ENCODE results near the gene CTDSPL.
"Not testable (repeated sequence)": the region's sequence is repeated elsewhere in the genome, so short reads cannot be mapped to it uniquely, and the experiment has no call there.

The CTDSPL gene

DNA sequence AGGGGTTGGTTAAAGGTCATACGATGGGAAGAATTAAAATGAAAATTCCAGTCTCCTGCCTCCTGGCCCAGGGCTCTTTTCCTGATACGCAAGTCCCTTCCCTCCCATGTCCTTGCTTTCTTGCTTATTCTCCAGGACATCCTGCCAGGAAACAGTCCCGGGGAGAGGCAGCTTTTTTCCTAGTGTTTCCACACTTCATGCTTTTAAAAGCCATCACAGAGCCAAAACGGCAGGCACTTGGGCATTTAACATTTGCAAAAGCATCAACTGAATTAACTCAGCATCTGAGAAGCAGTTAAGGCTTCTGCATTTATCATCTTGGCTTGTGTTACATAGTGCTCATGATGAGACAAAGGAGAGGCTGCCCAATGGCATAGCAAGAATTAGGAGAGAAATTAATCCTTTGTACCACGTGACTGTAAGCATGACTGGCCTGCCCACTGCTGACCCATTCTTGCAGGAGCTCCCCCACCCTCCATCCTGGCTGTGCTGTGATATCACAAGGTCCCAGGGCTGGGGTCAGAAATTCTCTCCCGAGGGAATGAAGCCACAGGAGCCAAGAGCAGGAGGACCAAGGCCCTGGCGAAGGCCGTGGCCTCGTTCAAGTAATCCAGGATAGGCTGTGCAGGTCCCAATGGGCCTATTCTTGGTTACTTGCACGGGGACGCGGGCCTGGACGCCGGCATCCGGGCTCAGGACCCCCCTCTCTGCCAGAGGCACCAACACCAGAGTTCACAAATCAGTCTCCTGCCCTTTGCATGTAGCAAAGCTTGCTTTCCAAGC lies 107.3 kb downstream of the CTDSPL start:
- DNase-seq (ENCODE audit: low read depth): no peak

DNA sequence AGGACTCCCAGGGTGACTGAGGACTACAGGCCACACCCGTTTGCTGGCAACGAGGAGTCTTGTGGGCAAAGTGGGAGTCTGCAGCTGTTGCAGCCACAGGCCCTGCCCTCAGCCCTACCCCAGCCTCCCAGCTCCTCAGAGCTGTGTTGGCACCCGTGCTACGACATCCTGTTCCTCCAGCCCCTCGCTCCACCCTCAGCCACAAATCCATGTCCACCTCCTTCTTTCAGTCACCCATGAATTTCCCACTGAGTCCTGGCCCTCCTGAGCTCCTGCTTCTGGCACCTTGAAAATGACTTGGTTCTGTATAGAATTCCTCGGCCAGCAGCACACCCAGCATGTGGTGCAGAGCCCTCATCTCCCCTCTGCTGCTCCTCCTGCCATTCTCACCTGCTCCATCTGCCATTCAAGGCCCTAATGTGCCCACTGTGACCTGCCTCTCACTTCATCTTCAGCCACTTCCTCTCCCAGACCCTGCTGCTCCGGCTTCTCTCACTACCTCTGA lies 108.0 kb downstream of the CTDSPL start:
- no peak for DNase-seq (ENCODE audit: low read depth)

DNA sequence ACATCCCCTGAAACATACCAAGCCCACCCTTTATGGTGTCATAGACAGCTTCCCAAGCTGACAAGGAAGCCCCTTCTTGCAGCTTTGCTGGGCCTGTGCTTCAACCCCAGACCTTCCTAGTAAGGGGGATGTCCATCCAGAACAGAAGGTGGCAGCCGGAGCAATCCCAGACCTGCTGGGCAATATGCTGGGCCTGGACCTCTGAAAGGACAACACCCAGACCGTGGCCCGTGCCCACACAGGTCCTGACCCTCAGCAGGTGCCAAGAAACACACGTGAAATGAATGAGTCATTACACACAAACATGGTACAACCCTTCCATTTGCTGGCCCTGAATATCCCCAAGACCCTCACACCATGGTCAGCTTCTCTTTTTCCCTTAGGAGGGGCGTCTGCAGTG lies 109.1 kb downstream of the CTDSPL start:
- no peak for DNase-seq (ENCODE audit: low read depth)

DNA sequence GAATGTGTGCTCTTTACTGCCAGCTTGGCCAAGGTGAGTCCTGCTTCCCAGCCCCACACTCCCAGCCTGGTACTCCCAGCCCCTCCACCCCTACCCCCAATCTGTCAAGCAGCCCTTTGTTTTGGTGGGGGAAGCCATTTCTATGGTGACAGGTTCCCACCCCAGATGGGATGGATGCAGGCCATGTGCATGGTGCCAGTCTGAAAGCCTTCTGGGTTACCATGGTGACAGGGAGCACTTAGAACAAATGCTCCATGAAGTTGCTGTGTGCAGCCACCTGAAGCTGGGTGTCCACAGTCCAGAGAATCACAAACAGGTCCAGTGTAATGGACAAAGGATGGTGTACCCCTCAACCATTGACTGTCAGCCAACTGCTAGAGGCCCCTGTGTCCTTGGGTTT lies 109.8 kb downstream of the CTDSPL start:
- no peak for DNase-seq (ENCODE audit: low read depth)

DNA sequence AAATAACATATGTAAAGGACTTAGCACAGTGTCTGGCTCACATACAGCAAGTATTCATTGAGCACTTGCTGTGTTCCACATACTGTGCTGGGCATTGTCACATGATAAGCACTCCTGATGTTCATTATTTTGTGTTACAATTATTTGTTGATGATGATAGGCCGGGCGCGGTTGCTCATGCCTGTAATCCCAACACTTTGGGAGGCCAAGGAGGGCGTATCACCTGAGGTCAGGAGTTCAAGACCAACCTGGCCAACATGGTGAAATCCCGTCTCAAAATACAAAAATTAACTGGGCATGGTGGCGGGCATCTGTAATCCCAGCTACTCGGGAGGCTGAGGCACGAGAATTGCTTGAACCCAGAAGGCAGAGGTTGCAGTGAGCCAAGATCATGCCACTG lies 110.4 kb downstream of the CTDSPL start:
- not testable (repeated sequence) for DNase-seq (ENCODE audit: low read depth)

DNA sequence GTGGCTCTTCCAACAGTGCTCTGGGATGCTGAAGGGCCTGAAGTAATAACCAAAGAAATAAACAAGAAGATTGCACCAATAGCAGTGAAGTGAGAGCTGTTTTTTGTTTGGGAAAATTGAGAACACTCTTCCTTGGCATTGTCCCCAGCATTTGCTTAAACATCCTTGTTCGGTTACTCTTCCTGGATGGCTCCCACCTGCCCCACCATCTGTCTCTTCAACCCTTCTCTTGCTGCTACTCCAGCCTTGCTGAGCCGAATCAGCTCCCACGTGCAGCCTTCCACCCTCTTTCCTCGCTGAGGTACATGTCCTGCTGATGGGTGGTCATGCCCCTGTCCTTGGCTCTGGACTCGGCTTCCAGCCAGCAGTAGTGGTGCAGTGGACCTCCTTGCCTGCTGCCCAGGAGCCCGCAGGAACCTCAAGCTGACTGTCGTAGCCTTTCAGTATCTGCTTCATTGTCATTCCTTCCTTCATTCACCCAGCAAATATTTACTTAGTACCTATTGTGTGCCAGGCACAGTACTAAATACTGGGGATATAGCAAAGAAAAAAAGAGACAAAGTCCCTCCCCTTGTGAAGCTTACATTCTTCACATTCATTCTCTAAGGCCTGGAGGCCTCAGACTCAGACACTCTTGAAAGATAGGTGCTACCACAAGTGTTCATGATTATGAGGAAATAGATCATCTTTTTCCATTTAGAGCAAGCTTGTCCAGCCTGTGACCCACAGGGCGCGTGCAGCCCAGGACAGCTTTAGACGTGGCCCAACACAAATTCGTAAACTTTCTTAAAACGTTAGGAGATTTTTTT lies 111.8 kb downstream of the CTDSPL start:
- DNase-seq (ENCODE audit: low read depth): no peak

DNA sequence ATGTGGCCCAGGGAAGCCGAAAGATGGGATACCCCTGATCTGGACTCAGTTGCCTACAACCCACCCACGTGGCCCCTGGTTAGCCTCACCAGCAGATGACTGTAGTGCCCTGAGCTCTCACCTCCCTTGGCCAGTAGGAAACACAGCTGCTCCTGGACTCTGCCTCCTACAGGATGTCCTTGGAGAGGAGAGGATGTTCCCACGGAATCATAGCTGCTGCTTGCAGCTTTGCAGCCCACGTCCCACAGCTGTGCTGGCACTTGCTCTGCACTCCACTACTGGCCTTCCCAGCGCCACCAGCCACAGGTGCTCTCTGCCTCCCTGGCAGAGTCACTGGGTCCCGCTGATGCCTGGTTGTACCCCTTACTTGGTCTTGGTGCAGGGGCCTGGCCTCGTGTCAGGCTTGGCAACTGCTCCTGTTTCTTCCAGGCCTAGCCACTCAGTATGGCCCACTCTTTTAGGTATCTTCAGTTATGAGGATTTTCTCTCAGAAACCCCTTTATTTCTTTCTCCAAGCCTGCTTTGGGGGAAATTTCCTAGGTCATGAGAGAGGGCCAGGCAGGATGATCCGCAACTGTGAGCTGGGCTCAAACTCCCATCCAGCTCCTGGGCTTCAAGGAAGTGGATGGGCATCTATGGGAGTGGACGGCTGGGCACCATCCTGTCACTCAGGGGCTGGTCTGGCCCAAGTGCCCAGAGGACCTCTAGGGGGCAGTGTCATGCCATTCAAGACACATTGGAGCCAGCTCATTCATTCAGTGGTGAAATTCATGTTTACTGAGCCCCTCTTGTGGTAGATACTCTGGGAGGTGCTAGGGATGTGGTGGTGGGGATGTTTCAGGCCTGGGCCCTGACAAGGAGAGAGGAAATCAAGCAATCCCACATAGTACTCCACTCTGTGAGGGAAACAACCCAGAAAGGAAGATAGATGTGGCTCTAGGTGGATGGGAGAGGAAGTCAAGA lies 112.7 kb downstream of the CTDSPL start:
- DNase-seq (ENCODE audit: low read depth): peak; percentile 37

DNA sequence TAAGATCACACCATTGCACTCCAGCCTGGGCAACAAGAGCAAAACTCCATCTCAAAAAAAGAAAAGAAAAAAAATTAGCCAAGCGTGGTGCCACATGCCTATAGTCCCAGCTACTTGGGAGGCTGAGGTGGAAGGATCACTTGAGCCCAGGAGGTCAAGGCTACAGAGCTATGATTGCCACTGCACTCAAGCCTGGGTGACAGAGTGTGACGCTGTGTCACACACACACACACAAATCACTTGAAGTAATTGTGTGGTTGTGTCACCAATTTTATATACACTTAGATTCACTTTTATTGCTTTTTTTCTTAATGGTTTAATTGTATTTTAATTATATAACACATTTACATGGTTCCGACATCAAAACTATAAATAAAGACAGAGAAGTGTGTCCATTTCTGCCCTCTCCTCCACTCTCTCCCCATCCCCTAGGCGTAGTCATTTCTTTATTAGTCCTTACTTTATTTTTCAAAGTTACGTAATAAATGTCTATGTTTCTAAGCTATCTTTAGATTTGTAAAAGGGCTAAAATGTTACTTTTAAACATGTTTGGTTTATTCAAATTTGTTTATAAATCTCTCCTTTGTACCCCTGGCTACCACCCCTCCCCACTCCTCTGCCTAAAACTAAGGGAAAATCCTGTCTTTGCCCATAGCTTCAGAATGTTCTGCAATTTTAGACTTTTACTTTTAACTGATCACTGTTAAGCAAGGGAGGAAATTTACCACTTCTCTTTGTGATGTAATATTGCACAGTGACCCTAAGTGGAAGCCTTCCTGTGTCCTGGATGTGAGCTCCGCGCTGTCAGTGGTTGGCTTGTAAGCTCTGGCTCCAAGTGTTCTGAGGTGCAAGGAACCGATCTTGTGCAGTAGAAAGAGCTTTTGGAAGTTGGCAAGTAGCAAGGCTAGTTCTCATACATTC lies 118.1 kb downstream of the CTDSPL start:
- no peak for DNase-seq (ENCODE audit: low read depth)

DNA sequence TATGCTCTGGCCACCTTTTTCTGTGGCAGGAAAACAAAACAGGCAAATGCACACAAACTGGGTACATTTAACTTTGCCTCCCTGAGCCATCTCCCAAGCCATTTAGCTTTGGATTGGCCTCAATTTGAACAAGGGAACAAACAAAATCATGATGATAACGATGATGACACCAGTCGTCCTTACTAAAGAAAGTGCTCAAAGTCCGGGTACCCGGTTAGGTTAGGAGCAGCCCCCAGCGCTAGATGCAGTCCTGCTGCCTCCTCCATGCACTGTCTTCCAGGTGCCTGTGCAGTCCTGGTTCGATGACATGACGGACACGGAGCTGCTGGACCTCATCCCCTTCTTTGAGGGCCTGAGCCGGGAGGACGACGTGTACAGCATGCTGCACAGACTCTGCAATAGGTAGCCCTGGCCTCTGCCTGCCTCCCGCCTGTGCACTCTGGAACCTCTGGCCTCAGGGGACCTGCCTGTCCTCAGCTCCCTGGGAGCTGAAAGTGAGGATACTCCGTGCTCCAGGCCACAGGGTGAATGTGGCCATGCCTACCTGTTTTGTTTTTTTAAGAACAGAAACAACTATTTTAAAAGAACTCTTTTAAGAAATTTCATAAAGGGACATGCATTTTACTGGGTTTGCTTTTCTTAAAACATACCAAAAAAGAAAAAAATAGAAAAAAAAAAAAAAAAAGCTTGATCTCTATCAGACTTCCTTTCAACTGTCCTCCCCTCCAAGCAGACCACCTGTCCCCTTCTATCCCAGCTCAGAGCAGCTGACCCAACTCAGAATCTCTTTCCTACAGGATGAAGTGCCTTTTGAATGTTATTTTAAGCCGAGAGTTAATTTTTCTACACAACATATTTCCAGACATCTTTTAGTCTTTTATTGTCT lies 119.0 kb downstream of the CTDSPL start:
- DNase-seq (ENCODE audit: low read depth): no peak

DNA sequence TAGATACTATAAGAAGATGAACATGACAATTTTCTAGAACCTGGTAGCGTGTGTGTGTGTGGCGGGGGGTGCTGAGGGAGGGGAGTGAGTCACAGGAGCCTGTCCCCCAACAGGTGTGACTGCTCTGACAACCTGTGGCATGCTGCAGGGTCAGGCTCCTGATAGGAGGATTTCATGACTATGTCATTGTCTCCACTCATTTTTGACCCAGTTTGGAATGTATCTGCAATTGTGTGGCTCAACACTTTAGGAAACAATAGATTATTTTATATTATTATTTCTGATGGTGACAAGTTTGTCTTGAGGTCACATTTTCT lies 119.6 kb downstream of the CTDSPL start:
- no peak for DNase-seq (ENCODE audit: low read depth)

DNA sequence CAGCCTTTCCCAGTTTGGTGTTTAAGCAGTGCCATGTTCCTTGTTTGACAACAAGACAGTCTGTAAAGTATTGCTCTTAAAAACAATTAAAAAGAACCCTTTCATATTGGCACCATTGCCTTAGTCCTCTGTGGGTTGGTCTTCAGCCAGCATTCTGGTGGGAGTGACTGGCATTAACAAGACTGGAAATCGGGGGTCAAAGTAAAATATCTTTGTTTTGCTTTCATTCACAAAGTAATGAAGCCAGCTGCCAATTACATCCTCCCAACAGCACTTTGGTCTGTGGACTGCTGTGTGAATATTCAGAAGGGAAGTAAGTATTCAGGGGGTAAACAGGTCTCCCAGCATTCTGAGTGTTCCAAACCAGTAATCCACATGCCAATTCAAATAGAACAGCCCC lies 120.7 kb downstream of the CTDSPL start:
- no peak for DNase-seq (ENCODE audit: low read depth)

DNA sequence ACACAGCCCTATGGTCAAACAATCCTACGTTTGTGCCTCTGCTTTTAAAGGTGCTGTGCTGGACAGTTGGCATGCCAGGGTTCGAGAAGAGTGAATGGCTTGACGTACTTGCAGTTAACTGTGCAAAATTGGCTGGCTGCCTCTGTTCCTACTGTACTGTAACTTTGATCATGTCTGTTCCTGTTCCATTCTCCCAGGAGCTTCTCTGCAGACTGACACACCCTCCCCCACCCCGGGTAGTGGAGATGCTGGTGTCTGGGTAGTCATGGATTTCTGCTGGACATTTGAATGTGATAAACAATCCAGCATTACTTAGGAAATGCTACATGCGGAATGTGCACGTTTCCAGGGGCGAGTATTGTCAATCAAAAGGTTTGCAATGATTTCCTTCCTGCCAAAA lies 122.4 kb downstream of the CTDSPL start:
- no peak for DNase-seq (ENCODE audit: low read depth)

DNA sequence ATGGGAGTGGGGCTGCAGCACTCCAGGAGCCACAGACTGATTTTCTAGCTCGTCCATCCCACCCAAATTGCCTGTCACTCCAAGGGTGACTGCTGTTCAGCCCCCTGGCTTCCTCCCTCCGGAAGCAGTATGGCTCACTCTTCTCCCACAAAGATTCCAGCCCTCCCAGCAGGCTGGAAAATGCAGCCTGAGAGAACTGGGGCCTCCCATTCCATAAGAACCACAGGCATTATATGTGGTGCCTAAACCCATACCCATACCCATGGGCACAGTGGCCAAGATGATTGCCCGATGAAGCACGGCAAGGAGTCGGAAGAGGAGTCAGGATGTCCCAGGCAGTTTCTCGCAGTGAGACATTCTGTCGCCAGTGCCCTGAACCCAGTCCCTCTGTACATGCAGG lies 122.9 kb downstream of the CTDSPL start:
- no peak for DNase-seq (ENCODE audit: low read depth)

DNA sequence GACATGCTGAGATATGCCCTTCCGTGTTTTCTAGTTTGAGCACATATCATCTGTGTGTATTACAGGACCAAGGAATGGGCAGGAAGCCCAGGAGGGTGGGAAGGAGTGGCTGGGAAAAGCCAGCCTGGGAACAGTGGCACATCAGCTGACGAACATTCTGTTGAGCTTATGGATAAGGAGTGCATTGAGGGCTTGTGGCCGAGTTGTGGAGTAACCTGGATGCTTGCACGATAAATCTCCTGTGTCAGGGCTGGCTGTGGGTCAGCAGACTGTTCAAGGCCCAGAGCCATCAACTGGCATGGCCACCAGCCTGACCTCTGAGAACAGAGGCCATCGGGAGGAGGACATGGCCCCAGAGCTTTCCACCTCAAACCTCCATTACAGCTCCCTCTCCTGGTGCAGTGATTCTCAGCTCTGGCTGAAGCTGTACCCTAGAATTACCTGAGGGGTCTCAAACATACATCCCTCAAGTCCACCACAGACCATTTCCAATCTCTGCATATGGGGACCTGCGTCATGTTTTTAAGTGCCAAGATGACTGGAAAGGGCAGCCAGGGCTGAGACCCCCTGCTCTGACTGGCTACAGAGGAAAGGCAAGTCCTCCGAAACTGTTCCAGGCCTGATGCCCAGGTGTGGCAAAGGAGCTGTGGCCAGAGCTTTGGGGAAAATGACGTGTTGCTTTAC lies 124.1 kb downstream of the CTDSPL start:
- DNase-seq (ENCODE audit: low read depth): no peak

DNA sequence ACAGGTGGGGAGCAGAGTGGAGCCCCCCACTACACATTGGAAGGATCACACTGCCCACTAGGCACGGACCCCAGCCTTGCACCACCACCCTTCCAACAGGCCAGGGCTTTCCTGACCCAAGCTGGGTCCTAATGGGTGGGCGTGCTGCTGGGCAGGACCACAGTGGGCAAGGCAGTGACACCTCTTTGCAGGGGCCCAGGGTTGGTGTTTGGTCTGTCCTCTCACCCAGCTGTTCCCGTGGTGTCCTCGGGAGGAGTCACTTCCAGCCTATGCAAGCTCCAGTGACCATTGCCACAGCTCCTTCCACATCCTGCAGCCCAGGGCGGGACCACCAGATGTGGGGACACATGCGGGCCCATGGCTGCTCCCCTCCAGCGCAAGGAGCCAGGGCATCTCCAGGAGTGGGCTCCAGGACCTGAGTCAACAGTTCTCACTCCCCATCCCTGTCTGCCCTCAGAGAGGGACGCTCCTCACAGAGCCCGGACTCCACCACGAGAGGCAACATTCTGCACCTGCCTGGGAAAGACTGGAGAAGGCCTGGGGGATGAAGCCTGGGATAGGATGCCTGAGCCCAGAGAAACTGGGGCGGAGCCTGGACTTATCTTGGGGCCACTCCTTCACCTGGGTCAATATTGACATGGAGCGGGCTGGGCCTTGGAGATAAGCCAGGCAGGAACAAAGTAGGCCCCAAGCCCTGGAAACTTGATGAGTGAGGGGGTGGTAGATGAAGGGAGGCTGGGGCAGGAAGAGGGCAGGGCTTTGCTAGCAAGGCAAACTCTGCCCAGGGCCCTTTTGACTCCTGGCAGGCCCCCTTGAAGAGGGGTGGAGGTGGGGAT lies 125.0 kb downstream of the CTDSPL start:
- DNase-seq (ENCODE audit: low read depth): no peak

DNA sequence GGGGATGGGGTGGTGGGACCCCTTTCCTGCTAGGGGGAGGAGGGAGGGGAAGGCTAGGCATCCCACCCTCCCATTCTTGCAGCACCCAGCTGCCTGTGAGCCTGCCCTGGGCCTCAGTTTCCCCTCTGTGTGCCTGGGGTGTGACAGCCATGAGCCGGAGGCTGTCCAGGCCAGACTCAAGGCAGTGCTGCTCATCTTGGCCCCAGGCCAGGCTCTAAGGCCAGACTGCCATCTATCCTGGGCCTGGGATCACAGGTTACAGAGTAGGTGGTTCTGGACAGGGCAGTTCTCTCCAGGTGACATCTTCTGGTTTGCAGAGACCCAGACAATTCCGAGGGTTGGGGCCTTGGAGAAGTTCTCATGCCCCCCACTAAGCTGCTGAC lies 125.6 kb downstream of the CTDSPL start:
- no peak for DNase-seq (ENCODE audit: low read depth)

DNA sequence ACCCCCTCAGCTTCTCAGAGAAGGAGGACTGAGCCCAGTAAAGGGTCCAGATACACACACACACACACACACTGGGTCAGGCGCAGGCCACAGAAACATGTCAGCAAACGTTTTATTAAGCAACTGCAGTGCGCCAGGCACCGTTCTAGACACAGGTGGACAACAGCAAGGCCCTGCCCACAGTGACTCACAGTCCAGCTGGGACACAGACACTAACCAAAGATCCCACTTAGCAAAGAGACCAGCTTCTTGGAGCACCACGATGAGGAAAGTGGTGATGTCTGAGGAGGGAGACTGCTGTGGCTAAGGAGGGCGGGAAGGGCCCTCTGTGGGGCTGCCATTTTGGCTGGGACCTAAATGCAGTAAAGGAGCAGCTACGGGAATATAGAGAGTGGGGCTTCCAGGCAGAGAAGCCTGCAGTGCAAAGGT lies 126.1 kb downstream of the CTDSPL start:
- DNase-seq (ENCODE audit: low read depth): no peak

DNA sequence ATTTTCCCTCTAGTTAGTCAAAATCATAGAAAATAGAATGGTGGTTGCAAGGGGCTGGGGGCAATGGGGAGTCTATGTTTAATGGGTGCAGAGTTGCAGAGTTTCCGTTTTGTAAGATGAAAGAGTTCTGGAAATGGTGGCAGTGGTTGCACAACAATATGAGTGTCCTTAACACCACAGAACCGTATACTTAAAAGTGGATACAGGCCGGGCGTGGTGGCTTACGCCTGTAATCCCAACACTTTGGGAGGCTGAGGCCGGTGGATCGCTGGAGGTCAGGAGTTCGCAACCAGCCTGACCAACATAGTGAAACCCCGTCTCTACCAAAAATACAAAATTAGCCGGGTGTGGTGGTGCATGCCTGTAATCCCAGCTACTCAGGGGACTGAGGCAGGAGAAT lies 126.7 kb downstream of the CTDSPL start:
- DNase-seq (ENCODE audit: low read depth): not testable (repeated sequence)
